HG02610 (cell line): ENCODE results near the gene RPL15.
A peak's percentile ranks its signal among the peaks of the same experiment; 100 is the strongest.
"Not testable (repeated sequence)": the region's sequence is repeated elsewhere in the genome, so short reads cannot be mapped to it uniquely, and the experiment has no call there.

Experiments
- ATAC-seq: cut with Tn5 transposase; IDR thresholded peaks from one replicate; pipeline ENCODE4 v1.9.1; 2021; ENCODE audit warnings: mild to moderate bottlenecking, moderate library complexity; ENCODE audit not compliant: unreplicated experiment

The RPL15 gene

DNA sequence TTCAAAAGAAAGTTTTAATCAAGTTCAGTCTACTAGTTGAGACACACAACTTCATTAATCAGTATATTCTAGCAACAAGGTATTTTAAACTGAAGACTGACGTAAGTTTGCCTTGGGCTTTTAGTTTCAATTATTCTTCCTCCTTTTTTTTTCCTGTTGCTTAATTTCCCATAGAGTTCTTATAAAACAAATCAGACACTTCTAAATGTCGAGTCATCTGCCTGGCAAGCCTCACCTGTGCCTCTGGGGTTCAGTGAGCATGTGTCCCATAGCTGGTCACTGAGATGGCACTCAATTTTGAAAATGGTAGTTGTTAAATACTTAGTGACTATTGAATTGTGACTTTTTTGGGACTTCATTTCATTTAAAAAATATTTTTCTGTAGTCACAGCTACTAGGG, 27.5 kb upstream of the RPL15 start:
- ATAC-seq, result no peak

DNA sequence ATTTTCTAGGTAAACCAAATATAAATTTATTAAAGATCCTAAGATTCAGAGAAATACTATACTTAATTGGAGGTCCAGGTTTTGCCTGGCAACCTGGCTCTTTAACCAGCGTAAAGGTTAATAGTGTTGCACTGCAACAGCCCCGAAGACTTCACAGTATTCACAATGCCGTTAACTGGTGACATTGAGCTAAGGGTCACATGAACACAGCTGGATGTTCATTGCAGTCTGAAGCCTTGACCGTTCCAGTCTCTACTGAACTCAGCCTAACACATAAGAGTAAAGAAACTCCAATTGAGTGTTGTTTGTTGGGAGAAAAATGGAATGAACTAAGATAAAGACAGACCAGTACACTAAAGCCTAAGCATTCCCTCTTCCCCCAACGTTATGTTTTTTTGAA, 27.0 kb upstream of the RPL15 start:
- ATAC-seq, result no peak

DNA sequence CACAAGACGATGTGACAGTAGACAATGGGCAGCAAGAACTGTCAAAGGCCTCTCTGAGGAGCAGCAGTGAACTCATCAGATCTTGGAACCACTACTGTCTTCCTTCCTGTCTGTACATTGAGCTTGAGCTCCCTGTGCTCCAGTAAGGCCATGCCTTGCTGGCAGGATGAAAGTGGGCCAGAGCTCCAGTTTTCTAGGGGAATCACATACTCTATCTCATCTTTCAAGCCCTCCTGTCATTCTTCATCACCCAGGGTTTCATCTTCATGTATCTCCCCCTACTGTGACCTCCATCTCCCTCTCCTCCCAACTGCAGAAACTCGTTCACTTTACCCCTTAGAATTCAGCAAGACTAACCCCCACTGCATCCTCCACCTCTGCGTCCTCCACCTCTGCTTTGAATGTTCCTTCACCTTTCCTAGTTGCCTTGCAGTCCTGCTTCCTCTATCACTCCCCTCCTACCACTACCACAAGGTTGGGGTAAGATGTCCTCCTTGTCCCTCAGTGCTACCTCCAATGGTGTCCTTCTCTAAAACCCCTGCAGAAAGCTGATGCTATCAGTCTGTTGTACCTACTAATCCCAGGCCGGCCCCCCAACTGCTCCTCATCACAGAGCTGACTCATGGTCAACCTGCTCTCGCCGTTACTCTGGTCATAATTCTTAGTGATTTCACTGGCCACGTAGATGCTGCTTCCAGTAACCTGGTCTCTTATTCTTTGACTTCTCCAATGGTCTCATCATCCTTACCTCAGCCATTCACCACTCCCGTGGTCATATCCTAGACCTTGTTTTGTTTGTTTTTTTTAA, 22.5 kb upstream of the RPL15 start:
- ATAC-seq, result no peak

DNA sequence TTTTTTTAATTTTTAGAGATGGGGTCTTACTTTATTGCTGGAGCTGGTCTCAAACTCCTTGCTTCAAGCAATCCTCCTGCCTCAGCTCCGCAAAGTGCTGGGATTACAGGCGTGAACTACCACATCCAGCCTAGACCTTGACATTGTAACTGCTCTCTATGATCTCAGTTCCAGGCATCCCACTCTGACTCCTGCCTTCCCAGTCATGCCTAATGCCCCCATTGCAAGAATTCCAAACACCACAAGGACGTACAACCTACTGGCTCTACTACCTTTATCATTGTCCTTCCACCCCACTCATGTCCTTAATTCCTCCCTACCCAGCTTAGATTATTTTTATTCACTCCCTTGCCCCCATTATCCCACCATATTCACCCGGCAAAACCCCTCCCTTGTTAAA, 21.8 kb upstream of the RPL15 start:
- ATAC-seq, result no peak

DNA sequence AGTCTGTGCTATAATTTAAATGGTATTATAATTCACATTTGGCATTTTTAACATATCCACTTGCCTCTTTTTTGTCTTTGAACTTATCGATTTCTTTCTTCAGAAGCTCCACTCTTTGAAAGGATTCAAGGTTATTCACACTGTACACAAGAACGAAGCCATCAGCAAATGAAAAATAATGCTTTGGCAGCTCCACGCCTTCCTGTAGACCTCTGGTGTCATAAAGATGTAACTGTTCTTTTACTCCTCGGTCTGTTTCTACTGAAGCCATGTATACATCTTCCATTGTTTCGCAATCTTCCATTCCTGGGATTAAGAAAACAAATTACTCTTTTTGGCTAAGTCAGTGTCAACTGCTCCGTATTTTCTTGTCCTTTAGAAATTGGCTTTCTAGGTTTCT, 16.2 kb upstream of the RPL15 start:
- no peak for ATAC-seq

DNA sequence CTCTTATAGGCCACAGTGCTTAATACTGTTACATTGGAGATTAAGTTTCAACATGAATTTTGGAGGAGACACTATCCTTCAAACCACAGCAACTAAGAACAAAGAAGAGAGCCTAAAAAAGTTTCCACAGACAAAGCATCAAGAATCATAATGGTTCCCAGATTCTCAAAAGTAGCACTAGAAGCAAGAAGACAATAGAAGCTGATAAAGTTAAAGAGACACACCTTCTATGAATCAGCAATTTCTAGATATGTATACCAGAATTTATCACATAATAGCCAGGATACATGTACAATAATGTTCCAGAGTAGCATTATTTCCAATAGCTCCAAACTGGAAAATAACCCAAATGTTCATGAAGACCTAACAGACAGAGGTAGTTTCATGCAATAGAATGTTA, 12.4 kb upstream of the RPL15 start:
- ATAC-seq, result no peak

DNA sequence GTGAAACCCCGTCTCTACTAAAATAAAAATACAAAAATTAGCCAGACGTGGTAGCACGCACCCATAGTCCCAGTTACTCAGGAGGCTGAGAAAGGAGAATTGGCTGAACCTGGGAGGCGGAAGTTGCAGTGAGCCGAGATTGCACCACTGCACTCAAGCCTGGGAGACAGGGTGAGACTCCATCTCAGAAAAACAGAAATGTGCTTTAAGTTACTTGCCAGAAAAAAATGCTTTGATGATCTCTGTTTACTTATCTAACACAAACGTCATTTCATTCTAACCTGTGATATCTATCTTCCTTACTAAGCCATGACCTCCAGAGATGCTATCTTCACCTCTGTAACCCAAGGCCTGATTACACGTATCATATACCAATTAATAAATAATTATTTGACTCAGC, 7.6 kb upstream of the RPL15 start:
- ATAC-seq, result no peak

DNA sequence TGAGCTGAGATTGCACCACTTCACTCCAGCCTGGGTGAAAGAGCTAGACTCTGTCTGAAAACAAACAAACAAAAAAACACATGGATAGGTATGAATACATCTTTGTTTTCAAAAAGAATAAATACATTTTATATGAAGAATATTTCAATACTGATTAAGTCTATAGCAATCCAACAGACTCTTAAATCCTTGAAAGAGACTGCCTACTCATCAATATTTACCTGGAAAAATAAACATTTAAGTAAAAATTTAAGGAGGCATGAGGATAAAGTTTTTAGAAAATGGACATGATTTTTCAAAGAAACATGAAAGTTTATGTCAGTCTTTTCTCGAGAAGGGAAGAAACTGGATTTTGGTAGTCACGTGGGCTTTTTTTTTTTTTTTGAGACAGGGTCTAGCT, 5.5 kb upstream of the RPL15 start:
- ATAC-seq, result no peak

DNA sequence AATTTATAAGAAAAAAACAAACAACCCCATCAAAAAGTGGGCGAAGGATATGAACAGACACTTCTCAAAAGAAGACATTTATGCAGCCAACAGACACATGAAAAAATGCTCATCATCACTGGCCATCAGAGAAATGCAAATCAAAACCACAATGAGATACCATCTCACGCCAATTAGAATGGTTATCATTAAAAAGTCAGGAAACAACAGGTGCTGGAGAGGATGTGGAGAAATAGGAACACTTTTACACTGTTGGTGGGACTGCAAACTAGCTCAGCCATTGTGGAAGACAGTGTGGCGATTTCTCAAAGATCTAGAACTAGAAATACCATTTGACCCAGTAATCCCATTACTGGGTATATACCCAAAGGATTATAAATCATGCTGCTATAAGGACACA, 4.6 kb upstream of the RPL15 start:
- ATAC-seq, result not testable (repeated sequence)

DNA sequence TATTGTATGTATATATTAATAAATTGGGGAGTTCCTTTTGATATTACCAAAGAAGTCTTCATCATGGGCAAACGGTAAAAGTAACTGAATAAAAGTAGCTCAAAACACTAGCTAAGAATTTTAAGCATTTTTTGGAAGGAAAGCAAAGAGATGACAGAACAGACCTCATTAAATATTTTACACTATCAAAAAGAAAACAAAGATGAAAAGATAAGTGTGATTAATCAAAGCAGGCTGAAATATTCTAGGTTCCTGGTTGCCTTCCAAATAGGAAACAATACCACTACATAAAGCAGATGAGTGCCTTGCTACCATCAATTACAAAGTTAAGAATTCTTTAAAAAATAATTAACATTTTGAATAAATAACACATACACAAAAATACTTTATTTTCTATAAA, 3.8 kb upstream of the RPL15 start:
- ATAC-seq, result no peak

DNA sequence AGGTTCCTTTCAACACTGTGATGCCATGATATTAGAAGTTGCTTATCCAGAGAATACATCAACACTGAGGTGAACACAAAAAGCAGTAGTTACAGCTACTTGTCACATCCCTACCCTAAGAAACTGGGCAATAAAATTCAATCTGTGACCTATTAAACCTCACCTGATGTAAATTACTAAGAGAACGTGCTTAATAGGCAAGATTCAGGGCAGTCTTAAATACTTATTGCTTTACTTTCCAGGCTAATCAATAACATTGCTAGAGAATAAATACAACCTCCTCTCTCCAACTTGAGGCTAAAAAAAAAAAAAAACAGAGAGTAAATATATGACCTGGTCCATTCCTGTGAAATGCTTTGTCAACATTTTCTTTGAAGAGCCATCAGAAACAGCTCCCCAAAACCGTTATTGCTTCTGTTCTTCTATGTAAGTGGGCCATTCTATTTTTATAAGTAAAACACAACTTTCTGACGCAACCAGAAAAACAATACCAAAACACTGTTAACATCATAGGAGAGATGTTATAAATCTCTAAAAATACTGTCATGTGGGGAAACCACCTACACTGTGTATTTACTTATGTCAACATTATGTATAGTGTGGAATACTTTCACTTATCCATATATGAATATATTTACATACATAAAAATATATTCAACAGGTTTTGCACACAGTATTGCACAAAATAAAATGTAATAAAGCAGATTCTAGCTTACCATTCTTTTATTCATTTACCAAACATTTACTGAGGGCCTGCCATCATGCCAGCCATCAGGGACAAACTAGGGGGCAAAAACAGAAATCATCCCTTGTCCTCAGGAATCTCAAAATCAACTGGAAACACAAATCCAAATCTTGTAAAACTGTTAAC, 2.8 kb upstream of the RPL15 start:
- no peak for ATAC-seq

DNA sequence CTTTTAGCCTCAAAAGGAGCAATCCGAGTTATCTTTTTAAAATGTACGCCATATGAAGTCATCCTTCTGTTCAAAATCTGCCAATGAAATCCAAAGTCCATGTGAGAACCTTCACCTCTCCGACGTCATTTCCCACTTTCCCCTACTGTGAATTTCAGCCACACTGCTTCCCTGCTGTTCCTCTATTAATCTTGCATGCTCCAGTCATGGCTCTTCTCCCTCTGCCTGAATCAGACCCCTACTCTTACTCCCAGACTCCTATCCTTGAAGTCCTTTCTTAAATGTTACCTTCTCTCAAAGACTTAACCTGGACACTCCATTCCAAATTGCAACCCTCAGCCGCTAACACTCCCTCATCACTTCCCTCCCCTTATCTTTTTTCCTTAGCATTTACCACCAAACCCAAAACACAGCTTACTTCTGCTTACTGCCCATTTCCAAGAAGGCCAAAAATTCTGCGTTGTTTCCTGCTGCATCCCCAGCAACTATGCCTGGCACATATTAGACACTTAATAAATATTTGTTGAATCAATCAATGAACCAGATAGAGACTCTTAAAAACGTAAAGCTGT, 1.3 kb upstream of the RPL15 start:
- no peak for ATAC-seq

DNA sequence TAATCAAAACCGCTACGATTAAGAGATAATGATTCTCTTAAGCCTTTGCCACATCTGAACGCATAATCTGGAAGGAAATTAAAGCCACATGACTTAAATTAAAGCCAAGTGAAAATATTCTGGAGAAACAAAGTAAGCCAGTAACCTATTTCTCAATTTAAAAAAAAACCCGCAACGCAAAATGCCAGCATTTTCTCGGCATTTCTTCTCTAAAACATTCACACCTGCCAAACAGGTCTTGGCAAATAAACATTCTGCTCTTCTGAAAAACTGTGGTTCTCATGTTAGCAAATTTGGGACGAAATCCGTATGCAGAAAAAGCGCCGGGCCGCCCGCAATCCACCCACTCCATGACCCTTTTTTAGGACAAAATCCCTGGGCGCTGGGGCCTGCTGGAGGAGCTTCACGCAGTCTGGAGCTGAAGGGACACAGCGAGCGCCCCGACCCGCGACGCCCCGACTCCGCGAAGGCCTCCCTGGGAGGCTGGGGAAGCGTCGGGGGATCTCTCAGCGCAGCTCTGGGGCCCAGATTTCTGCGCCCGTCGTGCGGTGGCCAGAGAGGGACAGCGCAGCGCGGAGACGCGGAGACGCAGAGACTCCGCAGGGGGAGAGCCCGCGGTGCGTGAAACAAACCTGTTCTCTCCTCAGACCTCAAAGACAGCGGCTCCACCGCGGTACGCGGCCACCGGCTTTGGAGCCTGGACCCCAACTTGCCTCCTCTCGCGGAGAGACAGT, 613 bp upstream of the RPL15 start:
- ATAC-seq, result peak; percentile 45

DNA sequence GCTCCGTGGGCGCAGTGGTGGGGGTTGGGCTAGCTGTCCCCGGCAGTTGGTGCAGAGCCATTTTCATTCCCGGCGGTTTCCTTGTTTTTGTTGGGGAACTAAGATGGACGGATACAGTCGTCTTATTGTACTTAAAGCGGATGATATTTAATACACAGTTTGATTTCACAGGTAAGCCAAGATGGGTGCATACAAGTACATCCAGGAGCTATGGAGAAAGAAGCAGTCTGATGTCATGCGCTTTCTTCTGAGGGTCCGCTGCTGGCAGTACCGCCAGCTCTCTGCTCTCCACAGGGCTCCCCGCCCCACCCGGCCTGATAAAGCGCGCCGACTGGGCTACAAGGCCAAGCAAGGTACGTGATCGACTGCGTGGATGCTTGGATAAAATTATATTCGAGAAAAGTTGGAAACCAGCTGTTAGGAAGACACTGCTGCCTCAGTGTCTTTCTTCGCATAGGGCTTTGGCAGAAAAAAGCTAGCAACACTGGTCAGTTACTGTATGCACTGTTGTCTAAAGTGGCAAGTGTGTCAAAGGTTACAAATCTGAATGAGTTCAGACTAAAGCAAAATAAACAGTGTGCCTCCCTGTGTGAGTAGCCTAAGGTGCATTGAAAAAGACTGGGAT, 859 bp downstream of the RPL15 start:
- ATAC-seq, result not testable (repeated sequence)

DNA sequence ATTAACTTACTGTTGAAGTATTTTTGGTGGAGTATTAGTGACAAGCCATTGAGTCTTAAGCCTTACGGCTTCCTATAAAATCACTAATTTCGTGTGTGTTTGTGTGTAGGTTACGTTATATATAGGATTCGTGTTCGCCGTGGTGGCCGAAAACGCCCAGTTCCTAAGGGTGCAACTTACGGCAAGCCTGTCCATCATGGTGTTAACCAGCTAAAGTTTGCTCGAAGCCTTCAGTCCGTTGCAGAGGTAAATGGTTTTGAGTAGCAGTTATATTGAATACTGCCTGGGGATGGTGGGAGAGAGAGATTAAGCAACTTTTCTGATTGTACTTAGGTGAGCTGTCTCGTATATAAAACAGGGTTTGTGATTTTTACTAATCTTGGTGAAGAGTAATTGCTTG, 1.4 kb downstream of the RPL15 start:
- ATAC-seq, result not testable (repeated sequence)

DNA sequence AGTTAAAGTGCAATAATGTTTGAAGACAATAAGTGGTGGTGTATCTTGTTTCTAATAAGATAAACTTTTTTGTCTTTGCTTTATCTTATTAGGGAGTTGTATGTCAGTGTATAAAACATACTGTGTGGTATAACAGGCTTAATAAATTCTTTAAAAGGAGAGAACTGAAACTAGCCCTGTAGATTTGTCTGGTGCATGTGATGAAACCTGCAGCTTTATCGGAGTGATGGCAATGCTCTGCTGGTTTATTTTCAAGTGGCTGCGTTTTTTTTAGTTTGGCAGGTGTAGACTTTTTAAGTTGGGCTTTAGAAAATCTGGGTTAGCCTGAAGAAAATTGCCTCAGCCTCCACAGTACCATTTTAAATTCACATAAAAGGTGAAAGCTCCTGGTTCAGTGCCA, 2.7 kb downstream of the RPL15 start:
- no peak for ATAC-seq

DNA sequence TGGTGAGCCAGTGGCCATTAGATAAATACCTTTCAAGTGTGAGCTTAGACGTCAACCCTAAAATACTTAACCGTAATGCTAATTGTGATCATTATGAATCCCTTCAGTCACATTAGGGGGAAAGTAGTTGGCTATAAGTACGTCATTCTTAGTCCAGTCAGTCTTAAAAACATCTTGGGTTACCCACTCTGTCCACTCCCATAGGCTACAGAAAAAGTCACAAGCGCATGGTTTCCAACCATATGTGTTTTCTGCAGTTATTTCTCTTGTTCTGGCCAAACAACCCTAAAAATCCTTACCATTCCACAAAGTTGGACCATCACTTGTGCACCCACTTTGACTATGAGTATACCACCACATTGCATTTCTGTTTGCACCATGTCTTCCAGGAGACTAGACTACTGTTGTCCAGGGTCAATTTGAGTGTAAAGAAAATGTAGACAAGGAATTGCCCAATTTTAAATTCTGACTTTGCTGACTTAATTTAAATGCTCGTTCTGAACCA, 3.3 kb downstream of the RPL15 start:
- ATAC-seq, result no peak

DNA sequence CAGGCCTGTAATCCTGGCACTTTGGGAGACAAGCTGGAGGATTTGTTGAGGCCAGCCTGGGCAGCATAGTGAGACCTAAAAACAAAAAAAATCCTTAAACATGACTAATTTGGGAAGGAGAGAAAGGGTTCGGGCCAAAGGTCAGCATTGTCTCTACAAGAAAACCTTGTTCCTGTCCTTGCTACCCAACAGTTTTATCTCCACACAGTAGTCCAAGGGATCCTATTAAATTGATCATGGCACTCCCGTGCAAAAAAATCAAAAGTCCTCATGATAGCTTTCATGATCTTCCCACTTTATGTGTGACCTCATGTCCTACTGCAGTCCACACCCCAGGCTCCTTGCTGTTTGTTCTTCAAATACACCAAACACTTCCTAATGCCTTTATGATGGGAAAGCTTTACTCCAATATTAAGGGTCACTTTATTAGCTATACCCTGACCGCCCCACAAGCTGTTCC, 4.2 kb downstream of the RPL15 start:
- no peak for ATAC-seq

DNA sequence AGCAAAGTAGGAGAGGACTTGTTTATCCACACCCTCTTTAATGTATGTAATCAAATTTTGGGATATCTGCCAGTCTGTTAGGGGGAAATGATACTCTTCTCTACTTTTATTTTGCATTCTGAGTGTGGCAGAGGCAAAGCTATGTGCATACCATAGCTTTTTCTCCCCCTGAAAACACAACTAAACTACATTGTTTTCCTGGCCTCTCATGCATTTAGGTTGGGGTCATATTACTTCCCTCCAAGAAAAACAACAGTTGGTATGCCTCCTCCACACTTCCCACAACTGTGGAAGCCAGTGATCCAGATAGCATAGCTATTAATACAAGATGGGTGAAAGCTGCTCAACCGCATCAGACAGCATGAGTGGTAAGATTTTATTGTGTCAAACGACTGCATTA, 6.9 kb downstream of the RPL15 start:
- no peak for ATAC-seq

DNA sequence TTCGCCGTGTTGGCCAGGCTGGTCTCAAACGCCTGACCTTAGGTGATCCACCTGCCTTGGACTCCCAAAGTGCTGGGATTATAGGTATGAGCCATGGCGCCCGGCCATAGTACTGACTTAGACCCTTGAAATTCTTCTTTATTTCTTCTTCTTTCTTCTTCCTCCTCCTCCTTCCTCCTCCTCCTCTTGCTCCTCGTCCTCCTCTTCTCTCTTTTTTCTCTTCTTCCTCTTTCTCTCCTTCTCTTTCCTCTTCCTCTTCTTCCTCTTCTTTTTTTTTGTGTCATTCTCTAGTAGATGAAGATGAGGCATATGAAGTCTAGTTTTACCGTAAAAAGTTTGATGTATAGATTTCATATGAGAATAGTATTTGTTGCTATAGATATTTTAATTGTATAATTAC, 9.3 kb downstream of the RPL15 start:
- no peak for ATAC-seq
